HG03520 (cell line): ENCODE data around the gene CPNE5.
"Not testable (repeated sequence)": the region's sequence is repeated elsewhere in the genome, so short reads cannot be mapped to it uniquely, and the experiment has no call there.

Experiments used
- ATAC-seq: cut with Tn5 transposase; IDR thresholded peaks from one replicate; pipeline ENCODE4 v1.9.1; 2021; ENCODE audit warnings: mild to moderate bottlenecking, moderate library complexity; ENCODE audit not compliant: unreplicated experiment

CPNE5 gene

DNA sequence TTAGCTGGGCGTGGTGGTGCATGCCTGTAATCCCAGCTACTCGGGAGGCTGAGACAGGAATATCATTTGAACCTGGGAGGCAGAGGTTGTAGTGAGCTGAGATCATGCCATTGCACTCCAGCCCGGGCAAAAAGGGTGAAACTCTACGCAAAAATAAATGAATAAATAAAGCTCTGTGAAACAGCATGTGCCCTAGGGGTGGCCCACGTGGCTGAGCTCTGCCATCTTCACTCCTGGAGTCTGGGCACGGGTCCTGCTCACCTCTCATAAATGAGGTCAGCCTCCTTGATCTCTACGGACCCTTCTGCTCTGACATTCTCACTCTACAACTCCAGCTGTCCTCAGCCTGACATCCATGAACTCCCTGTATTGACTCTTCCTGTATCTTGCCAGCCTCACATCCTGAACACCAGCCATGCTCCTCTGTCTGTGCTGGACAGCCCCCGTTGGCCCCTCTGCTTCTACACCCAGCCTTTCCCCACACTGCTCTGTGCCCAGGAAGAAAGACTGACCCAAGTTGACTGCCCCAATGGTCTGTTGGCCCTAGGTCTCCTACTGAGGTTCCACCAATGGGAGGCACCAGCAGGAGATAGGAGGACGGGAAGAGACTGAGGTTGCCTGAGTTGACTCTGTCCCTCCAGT lies 21.9 kb downstream of the CPNE5 start:
- ATAC-seq: no peak

DNA sequence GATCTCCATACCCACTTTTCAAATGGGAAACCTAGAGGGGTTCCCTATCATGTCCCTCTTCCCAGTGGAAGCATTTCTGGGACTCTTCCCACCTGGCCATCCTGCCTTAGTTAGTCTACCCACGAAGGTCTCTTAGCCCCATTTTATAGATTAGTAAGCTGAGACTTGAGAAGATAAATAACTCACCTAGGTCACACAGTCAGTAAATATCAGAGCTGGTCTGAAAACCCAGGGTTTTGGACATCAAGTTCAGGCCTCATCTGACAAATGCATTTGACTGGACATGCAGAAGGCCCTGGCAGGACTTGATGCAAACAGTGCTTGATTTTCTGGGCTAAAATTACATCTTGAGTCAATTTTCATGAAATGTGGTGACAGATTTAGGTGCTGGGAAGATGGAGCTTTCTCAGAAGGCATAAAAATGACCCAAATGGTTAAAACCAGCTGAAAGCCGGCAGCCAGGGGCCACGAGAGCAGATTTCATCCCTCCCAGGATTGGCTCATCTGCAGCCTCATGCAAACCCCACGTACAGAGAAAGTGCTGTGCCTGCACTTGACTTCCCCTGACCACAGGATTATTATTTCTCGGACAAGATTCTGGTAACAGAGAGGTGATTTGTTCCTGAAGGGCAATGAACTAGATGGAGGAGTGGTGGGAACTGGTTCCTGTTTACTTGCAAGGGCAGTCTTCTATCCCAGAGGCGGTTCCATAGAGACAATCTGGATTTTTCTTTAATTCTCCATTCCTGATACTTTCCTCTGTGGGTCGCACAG lies 23.1 kb downstream of the CPNE5 start:
- ATAC-seq: no peak

DNA sequence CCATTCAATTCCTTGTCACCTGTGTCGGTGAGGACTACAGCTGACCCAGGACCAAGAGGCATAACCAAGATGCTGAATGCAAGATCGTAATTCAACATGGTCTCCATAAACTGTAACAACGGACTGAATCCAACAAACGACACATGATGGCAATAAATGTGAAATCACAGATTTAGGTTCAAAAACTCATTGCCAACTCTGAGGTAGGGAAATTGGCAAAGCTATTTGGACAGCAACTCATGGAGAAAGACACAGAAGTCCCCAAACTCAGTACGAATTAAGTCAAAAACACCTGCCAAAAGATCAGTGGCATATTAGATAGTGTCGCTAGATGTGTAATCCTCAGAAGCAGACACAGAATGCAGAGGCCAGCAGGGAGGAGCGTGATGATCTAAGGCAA lies 25.0 kb downstream of the CPNE5 start:
- no peak for ATAC-seq

DNA sequence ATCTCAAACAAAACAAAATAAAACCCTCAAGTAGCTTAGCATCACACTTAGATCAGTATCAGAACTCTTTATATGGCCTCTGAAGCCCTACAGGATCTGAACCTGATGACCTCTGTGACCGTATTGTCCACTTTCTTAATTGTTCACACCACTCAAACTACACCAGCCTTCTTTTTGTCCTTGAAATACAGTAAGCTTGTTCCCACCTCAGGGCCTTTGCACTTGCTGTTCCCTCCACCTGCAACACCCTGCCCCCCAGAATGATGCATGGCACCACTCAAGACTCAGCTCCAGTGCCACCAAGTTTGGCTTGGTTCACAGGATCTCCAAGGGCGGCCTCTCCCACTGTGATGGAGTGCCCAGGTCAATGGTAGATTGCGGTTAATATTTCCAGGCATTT lies 25.7 kb downstream of the CPNE5 start:
- no peak for ATAC-seq

DNA sequence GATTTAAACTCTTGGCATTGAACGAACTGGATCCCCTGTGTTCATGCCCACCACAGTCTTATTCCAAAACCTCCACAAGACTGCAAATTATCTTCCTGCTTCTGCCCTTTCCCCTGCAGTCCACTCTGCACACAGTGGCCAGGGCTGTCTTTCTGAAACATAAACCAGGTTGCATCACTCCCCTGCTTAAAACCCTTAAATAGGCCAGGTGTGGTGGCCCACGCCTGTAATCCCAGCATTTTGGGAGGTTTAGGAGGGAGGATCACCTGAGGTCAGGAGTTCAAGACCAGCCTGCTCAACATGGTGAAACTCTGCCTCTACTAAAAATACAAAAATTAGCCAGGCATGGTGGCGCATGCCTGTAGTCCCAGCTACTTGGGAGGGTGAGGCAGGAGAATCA lies 26.2 kb downstream of the CPNE5 start:
- ATAC-seq: not testable (repeated sequence)

DNA sequence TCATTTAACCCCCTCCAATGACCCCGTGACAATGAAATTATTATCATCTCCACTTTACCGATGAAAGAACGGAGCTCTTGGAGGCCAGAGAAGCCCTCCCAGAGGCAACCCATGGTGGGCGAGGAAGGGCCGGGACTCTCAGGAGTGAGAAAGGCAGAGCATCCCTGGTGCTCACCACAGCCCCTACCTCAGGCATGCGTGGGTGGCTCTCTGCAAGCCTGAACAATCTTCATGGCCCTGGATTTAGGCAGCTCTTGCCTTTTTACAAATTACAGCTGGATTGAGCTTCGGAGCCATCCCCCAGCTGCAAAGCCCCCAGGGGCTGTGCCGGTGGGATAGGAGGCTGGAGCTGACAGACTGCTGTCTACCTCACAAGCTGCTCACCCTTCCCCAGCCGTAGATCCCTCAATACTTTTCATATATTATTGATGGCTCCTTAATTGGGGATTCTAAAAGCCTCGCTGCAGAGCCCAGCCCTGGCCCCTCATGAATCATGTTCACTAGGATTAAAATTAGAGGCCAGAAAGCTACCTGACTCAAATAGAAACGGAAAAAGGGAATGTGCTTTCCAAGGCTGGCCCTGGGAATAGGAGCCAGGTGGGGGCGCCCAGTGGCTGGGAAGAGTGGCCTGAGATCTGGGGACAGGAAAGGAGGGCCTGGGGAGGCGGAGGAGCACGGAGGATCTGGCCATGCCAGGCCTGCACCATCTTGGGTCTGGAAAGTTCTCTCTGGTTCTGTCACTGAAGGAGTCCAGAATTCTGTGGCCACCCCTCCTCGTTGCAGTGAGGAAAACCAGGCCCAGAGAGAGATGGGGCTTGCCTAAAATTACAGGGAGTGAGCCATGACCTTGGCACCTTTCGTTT lies 29.1 kb downstream of the CPNE5 start:
- no peak for ATAC-seq

DNA sequence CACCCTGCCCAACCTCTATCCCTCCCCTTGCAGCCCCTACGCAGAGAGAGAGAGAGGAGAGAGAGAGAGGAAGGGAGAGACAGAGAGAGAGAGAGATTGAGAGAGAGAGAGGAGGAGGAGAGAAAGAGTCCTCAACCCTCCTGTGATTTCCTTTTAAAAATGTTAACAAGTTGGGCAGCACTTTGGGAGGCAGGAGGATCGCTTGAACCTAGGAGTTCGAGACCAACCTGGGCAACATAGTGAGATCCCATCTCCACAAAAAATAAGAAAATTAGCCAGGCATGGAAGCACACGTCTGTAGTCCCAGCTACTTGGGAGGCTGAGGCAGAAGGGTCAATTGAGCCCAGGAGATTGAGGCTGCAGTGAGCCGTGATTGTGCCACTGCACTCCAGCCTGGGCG lies 30.1 kb downstream of the CPNE5 start:
- no peak for ATAC-seq

DNA sequence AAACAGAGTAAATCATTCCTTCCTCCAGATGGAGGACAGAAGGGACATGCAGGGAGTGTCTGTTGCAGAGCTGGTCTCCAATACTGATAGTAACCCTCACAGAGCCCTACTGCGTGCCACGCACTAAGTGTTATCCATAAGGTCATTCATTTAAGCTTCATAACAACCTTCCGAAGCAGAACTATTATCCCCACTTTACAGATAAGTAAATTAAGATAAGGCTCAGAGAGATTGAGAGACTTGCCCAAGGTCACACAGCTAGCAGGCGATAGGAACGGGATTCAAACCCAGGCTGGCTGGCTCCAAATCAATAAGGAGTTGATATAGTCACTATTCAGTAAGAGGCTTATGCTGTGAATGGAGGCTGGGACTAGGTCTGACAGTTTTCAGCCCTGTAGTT lies 30.6 kb downstream of the CPNE5 start:
- no peak for ATAC-seq

DNA sequence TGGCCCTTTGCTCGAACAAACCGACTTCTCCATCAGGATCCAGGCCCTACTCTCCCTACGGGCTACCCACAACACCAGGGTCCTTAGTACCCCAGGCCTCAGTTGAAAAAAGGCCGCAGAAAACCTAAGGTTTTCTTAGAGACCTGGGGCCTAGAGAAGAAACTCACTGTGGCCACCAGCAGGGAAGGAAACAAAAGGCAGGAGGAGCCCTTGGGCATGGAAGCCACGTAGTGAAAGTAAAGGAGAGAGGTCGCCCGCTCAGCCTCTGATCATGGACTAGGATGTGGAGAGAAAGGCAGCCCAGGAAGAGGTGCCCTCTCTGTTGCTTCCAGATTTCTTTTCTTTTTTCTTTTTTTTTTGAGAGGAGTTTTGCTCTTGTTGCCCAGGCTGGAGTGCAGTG lies 31.5 kb downstream of the CPNE5 start:
- ATAC-seq: no peak

DNA sequence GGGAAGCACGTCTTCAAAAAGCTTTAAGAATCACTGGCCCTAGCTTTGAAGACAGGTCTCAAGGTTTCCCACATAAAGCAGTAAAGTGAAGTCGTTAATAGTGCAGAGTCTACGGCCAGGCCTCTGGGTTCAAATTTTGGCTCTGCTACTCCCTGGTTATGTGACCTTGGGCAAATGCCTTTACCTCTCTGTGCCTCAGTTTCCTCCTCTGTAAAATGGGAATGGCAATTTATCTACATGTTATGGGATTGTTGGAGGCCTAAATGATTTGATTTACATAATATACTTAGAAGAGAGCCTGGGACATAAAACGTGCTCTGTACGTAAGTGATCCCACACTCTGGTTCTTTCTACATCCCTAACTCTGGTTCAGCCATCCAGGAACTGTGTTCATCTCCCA lies 32.1 kb downstream of the CPNE5 start:
- ATAC-seq: no peak

DNA sequence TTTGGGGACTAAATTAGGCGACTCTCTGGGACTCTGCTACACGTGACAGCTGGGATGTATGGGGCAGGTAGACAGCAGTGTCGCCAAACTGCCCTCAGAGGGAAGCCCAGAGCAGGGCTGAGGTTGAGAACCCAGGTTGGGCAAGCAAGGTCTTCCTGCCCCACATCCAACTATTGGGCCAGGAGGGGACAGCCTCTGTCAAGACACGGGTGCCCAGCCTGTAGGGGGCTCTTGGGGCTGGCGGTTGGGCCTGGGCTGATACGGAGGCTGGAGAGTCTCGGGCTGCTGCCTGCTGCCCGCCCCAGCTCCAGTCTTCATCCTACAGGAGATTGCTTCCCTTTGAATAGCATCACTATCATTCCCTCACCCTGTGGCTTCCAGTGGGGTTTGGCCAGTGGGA lies 33.3 kb downstream of the CPNE5 start:
- no peak for ATAC-seq

DNA sequence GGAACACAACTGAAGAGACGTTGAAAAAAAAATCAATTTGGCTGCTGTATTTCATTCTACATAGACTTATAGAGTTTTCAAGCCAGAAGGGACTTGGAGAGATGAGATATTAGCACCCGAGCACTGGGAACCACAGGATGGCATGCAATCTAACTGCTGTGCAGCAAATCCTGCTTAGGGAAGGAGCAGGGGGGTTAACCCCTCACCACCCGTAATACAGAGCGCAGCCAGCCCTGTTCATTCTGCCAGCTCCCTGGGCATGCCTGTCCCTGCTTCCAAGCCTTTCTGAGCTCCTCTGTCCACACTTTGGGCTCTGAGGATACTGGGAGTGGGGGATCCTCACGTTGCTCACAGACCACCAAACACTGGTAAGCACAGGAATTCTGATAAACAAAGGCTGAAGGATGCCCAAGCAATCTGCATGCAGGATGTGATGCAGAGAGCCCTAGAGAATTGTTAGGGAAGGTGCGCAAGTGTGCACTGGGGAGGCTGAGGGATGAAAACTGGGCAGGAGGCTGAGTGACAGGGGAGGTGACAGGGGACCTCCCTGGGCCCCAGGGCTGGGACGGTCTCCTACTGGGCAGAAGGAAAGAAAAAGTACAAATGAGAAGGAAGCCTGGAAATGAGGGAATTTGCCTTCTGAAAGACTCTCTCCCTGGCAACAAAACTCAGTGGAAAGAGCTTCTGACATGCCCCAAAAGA lies 34.0 kb downstream of the CPNE5 start:
- ATAC-seq: no peak

DNA sequence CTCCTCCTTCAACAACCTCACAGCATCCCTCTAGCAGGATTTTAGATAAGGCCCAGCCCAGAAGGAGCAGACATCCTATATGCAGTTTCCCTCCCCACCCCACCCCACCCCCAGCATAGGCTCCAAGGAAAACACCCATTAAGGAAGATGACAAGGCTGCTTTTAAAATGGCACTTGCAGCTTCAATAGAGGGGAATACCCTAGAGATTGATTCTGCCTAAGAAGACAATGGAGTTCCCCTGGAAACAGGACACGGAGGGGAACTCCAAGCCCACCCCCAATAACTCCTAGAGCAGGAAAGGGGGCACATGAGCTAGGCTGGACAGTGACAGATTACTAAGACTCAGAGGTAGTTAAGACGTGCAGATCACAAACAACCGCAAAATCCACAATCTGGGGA lies 34.7 kb downstream of the CPNE5 start:
- ATAC-seq: no peak

DNA sequence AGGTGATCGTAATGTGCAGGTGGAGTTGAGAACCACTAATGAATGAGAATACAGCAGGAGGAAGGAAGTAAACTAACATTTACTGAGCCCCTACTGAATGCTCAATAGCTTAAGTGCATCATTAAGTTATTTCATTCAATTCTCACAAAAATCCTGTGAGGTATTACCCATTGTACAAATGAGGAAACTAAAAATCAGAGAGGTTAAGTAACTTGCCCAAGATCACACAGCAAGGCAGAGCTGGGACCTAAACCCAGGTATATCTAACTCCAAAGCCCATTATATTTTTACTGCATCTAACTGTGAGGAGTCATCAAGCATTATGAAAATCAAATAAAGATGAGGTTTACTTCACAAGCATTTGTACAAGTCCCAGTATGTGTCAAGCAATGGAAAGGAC lies 35.3 kb downstream of the CPNE5 start:
- ATAC-seq: no peak

DNA sequence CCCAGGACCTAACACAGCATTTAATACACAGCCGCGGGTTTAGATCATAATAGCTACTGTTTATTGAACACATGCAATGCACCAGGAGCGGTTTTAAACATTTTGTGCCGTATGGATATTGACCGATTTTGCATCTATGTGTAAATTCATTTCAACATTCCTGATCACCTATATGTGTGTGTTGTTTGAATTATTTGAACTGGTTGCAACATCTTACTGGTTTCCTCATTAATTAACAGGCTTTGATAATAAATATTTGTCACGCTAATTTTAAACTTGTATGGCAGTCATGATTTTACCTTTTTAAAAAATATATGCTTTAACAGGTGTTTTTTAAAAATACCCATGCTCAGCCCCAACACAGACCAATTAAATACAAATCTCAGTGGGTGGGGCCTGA lies 35.8 kb downstream of the CPNE5 start:
- no peak for ATAC-seq

DNA sequence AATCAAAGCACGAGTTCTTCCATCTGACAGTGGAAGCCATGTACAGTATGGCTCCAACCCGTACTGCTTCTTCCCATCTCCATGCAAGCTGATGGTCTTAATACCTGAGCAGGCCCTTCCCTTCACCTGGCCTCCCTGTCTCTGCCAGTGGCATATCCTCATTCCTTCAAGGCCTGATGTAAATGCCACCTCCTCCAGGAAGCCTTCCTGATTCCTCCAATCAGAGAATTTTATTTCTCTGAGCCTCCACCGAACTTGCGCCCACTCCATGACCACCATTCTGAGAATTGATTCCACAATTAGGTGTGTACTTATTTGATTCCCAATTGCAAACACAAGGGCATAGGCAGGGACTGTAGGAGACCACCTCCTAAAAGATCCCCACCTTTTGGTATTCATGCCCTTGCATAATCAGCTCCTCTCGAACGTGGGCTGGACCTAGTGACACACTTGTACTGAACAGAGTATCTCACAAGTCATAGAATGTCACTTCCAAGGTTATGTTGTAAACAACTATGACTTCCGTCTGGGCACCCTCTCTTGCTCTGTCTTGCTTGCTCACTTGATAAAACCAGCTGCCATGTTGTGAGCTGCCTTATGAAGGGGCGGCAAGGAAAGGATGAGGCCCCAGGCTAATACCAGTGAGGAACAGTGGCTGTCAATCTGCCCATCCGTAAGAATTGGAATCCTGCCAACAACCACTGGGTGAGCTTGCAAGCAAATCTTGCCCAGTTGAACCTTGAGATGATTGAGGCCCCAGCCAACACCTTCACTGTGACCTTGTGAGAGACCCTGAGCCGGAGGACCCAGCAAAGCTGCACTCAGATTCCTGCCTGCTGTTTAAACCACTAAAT lies 38.8 kb downstream of the CPNE5 start:
- no peak for ATAC-seq

DNA sequence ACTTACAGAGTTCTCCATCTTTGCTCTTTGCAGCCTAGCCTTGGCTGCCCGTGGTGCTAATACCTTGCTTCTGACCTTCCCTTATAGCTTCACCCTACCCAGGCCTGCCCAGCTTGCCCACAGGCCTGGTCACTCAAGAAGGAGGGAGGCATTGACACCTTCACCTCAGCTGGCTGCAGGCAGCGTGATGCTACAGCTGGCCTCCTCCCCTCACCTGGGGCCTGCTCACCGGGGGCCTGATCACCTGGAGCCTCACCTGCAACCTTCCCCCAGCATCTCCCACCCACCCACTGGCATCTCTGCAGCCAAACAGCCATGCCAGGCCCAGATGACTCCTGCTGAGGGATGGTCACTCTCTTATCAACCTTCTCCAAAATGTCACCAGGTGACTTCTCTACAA lies 40.4 kb downstream of the CPNE5 start:
- ATAC-seq: no peak

DNA sequence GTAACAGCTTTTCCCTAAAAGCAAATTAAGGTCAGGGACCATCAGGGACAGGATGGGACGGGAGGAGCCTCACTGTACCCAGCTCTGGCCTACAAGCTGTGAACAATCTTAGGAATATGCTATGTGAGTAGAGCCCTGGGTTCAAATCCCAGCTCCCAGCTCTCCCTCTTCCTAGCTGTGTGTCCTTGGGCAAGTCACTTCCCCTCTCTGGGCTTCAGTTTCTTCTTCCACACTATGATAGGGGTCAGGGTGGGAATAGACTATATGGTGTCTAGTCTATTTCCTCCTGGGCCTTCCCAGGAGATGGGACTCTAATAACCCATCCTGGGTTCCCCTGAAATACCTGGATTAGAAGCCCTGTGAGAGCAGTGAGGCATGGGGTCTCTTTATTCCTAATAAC lies 41.6 kb downstream of the CPNE5 start:
- ATAC-seq: no peak

DNA sequence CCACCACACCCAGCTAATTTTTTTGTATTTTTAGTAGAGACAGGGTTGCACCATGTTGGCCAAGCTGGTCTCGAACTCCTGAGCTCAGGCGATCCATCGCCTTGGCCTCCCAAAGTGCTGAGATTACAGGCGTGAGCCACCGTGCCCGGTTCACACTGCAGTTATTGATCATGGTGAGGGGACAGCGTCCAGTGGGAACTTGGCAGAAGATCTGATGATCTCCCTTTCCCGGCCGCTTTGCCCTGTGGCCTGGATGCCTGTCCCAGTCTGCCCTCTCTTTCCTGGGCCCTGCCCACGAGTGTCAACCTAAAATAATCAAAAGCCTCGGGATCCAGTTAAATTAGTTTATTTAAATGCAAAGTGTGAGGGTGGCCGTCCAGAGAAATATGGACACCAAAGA lies 42.2 kb downstream of the CPNE5 start:
- ATAC-seq: no peak

DNA sequence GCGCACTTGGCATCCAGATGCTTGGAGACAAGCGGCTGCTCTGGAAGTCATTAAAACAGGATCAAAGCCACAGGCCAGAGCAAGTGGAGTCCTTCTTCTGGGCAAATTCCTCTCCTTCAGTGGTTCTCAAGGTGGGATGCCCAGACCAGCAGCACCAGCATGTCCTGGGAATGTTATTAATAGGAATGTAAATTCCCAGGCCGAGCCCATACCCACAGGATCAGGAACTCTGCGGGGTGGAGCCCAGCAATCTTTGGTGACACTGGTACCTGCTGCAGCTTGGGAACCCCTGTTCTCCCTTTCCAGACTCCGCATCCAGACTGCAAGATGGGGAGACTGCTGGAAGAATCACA lies 44.6 kb downstream of the CPNE5 start:
- ATAC-seq: no peak
